Measurements from ENCODE around the gene HEATR3. TPM values are rescaled to one million over a fixed set of nuclear protein-coding genes. Genes with fewer than 3 reads are reported as not detected.

The HEATR3 gene, protein sequence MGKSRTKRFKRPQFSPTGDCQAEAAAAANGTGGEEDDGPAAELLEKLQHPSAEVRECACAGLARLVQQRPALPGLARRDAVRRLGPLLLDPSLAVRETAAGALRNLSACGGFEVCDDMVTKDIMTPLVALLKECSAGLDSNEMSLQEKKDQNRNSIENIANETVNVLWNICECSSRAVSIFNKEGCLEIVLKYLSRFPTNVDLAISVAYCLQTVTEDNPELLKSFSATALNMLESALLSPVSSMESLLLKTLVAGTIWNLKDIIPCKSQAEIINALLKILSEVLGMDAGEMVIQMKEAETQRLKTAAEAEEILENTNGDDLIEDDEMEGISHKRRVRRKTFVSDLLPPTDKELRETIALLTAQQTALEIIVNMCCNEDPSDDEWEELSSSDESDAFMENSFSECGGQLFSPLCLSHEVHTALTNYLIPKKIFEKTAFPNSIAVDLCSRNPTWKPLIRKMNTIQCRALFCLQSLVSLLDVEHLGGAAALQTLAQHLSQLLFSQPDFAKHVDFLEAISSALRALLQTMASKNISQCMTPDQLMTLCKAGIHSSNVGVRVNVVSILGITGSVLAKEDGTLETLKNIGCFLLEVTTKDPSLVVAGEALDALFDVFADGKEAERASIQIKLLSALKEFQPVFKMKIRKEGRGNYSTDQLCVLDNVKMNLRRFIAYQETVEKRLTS
- 15.5 and 17.7 TPM in 2 replicates for total RNA-seq

DNA sequence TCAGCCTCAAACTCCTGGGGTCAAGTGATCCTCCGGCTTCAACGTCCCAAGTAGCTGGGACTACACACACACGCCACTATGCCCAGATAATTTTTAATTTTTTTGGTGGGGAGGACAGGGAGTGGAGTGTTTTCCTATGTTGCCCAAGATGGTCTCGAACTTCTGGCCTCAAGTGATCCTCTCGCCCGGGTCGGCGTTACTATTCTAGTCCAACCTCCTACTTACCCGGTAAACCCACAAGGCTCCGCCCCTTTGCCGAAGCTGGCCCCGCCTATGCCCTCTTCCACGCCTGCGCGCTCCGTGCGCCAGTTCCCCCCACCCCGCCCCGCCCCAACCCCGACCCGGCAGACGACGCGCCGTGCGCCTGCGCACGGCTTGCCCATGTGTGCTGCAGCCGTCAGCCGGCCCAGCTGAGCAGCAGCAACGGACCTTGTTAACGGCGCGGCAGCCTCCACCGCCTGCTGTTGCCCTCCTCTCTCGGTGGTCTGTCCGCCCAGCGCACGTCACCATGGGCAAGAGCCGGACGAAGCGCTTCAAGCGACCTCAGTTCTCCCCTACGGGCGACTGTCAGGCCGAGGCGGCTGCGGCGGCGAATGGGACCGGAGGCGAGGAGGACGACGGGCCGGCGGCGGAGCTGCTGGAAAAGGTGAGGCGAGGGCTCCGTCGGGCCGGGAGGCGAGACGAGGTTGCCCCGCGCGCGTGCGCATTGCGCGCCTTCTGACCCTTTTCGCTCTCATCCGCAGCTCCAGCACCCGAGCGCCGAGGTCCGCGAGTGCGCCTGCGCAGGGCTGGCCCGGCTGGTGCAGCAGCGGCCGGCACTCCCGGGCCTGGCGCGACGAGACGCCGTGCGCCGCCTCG lies at the start of gene HEATR3:
TSS of gene HEATR3 (plus strand) at position 347 of the 858 bp plus-strand sequence. CDS start at position 509, 162 bp downstream.

GRCh38 chr16:50024684-50025536 lies 40.9 kb upstream of the HEATR3 start, which contains the start of gene CNEP1R1:
CNEP1R1 (plus strand) TSS chr16:50025225; CDS start chr16:50025316, 91 bp downstream.

GRCh38 chr16:50152807-50153595 lies 87.2 kb downstream of the HEATR3 start, which contains the start of gene TENT4B:
TENT4B (plus strand) TSS chr16:50153306; CDS start chr16:50153622, 316 bp downstream.

Other genes with a start within 250 kb of the HEATR3 start
- 13.9 and 14.2 TPM in 2 replicates for gene ZNF423, start 209.9 kb upstream of the HEATR3 start, total RNA-seq
- gene CNEP1R1, start 40.7 kb upstream of the HEATR3 start, total RNA-seq, result 22.2 and 27.1 TPM in 2 replicates
- gene TENT4B, start 87.3 kb downstream of the HEATR3 start, total RNA-seq, result 5.6 and 7.1 TPM in 2 replicates
- 9.3 and 13.4 TPM in 2 replicates for gene ADCY7, start 200.6 kb downstream of the HEATR3 start, total RNA-seq

Measured in pericardium fibroblast (primary cell).